SU-DHL-6 (cell line): ENCODE results near the gene DUS1L.
"Not testable (repeated sequence)": the region's sequence is repeated elsewhere in the genome, so short reads cannot be mapped to it uniquely, and the experiment has no call there.

ENCODE experiments used
- H2AFZ ChIP-seq: fragments of 200-600 bp; sonication (generic); 2 replicates; pipeline ENCODE4 v1.6.1; 2014; ENCODE audit warnings: low read depth, mild to moderate bottlenecking, moderate library complexity, mixed read lengths, antibody characterized with exemption, low read length; ENCODE audit not compliant: severe bottlenecking
- H3F3A ChIP-seq: fragments of 200-600 bp; shearing (Covaris generic); 2 replicates; pipeline ENCODE4 v1.6.0; 2016; ENCODE audit warnings: antibody characterized with exemption, mild to moderate bottlenecking; ENCODE audit not compliant: insufficient read depth
- H3K27ac ChIP-seq: fragments of 200-600 bp; sonication (generic); 2 replicates; pipeline ENCODE4 v1.5.1; 2016; ENCODE audit warnings: low read depth, mild to moderate bottlenecking, low read length, moderate library complexity, mixed read lengths
- H3K27me3 ChIP-seq: fragments of 200-600 bp; sonication (generic), shearing (Covaris generic); 2 replicates; pipeline ENCODE4 v1.6.0; 2014; ENCODE audit warnings: mild to moderate bottlenecking, low read length
- H3K36me3 ChIP-seq: fragments of 200-600 bp; sonication (generic); 2 replicates; pipeline ENCODE4 v1.6.1; 2014; ENCODE audit warnings: mild to moderate bottlenecking, low read length, mixed read lengths
- H3K4me2 ChIP-seq: fragments of 300-600, 200-600 bp; shearing (Covaris generic), sonication (generic); 2 replicates; pipeline ENCODE4 v1.6.0; 2014; ENCODE audit warnings: low read length, low read depth, mild to moderate bottlenecking; ENCODE audit not compliant: poor library complexity, severe bottlenecking
- H3K4me3 ChIP-seq: fragments of 200-600 bp; sonication (generic); 2 replicates; pipeline ENCODE4 v1.5.1; 2014; ENCODE audit warnings: antibody characterized with exemption, low read length, mild to moderate bottlenecking, mixed read lengths; ENCODE audit not compliant: insufficient read depth, poor library complexity, severe bottlenecking
- H3K79me2 ChIP-seq: fragments of 200-600 bp; sonication (generic); 2 replicates; pipeline ENCODE4 v1.6.1; 2014; ENCODE audit warnings: mild to moderate bottlenecking, low read length, moderate library complexity; ENCODE audit not compliant: insufficient read depth
- H3K9ac ChIP-seq: fragments of 200-600 bp; sonication (generic); 2 replicates; pipeline ENCODE4 v1.7.0; 2014; ENCODE audit warnings: mild to moderate bottlenecking, low read length
- H3K9me2 ChIP-seq: fragments of 200-600 bp; sonication (generic); replicated peaks from 2 replicates; pipeline ENCODE4 v1.6.1; 2014; ENCODE audit warnings: low read length; ENCODE audit not compliant: insufficient read depth
- H3K9me3 ChIP-seq: fragments of 200-600 bp; sonication (generic); 2 replicates; pipeline ENCODE4 v1.6.1; 2014; ENCODE audit warnings: low read length, mixed read lengths; ENCODE audit not compliant: insufficient read depth
- H4K20me1 ChIP-seq: fragments of 200-600 bp; sonication (generic); 2 replicates; pipeline ENCODE4 v1.6.1; 2014; ENCODE audit warnings: low read depth, mild to moderate bottlenecking, antibody characterized with exemption, low read length, moderate library complexity, mixed read lengths
- EZH2phosphoT487 ChIP-seq: fragments of 200-600 bp; sonication (generic), shearing (Covaris generic); conservative IDR thresholded peaks from 2 replicates; pipeline ENCODE4 v1.6.1; 2018; ENCODE audit warnings: mild to moderate bottlenecking, antibody characterized with exemption, low read length, moderate library complexity, mixed read lengths
- TF ChIP-seq, protein P1 (sequence below): fragments of 200-600 bp; sonication (generic); IDR thresholded peaks from one replicate; pipeline ENCODE4 v1.5.1; 2017; ENCODE audit warnings: antibody characterized with exemption, mild to moderate bottlenecking, low read length, moderate library complexity; ENCODE audit not compliant: insufficient read depth, poor library complexity, severe bottlenecking

The DUS1L gene

DNA sequence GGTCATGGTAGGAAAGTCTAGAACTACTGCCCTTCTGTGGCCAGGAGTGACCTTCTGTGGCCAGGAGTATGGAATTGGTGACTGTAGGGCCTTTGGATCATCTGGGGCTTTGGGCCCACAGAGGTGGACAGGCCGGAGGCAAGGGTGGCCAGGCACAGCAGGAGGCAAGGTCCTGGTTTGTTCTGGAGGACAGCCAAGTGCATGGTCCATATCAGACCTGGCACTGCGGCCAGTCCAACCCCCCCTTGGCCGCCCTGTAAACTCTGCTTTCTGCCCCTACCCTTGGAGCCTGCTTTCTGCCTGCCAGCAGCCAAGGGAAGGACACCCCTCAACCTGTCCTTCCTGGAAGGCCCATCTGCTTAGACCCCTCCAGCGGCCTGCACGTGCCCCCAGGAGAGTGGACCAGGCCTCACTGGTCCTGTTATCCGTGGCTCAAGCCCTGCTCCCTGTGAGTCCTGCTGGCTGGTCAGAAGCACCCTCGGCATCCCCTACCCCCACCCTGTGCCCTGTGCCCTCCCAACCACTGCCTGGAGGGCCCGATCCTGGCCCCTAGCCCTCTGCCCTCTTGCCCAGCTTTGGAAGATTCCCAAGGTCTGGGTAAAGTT lies 25.8 kb downstream of the DUS1L start:
- peaks cover 8% of the 10 kb centered on the region; the same call in 1 of the 2 replicates for H3F3A ChIP-seq
- H3K4me3 ChIP-seq, result no peak overlapping the region
- peaks cover 11% of the 10 kb centered on the region for H3K79me2 ChIP-seq
- H3K27me3 ChIP-seq, result no peaks in the 10 kb centered on the region
- H3K9me3 ChIP-seq, result no peaks in the 10 kb centered on the region
- peaks cover 4% of the 10 kb centered on the region; the same call in 1 of the 2 replicates for H4K20me1 ChIP-seq
- no peak overlapping the region for H3K9ac ChIP-seq
- no peaks in the 10 kb centered on the region for H3K9me2 ChIP-seq
- TF ChIP-seq, protein P1, sequence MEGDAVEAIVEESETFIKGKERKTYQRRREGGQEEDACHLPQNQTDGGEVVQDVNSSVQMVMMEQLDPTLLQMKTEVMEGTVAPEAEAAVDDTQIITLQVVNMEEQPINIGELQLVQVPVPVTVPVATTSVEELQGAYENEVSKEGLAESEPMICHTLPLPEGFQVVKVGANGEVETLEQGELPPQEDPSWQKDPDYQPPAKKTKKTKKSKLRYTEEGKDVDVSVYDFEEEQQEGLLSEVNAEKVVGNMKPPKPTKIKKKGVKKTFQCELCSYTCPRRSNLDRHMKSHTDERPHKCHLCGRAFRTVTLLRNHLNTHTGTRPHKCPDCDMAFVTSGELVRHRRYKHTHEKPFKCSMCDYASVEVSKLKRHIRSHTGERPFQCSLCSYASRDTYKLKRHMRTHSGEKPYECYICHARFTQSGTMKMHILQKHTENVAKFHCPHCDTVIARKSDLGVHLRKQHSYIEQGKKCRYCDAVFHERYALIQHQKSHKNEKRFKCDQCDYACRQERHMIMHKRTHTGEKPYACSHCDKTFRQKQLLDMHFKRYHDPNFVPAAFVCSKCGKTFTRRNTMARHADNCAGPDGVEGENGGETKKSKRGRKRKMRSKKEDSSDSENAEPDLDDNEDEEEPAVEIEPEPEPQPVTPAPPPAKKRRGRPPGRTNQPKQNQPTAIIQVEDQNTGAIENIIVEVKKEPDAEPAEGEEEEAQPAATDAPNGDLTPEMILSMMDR, result no peak
- TF ChIP-seq EZH2phosphoT487, result no peak
- H2AFZ ChIP-seq, result no peak overlapping the region
- H3K36me3 ChIP-seq, result no peaks in the 10 kb centered on the region
- no peak overlapping the region for H3K27ac ChIP-seq
- no peak overlapping the region for H3K4me2 ChIP-seq

DNA sequence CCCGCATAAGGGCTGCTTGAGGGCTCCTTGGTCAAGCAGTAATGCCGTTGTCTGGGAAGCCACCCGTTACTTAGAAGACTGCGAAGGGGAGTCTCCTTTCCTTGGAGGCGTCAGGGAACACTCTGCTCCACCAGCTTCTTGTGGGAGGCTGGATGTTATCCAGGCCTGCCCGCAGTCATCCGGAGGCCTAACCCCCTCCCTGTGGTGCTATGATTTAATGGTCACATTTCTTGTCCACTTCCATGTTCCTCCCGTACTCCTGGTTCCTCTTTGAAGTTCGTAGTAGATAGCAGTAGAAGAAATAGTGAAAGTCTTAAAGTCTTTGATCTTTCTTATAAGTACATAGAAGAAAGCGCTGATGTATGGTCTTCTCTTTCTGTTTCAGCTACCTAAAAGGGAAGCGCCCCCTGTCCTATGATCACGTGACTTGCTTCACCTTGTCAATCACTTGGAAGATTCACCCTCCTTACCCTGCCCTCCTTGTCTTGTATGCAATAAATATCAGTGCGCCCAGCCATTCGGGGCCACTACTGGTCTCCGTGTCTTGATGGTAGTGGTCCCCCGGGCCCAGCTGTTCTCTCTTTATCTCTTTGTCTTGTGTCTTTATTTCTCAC lies 26.7 kb downstream of the DUS1L start:
- not testable (repeated sequence) for H3K9ac ChIP-seq, H3K27me3 ChIP-seq, H3K36me3 ChIP-seq, H3K9me3 ChIP-seq, H2AFZ ChIP-seq, H3K9me2 ChIP-seq, H3K4me3 ChIP-seq, H4K20me1 ChIP-seq, H3K4me2 ChIP-seq, H3K27ac ChIP-seq, H3F3A ChIP-seq
- peaks cover 11% of the 10 kb centered on the region for H3K79me2 ChIP-seq

DNA sequence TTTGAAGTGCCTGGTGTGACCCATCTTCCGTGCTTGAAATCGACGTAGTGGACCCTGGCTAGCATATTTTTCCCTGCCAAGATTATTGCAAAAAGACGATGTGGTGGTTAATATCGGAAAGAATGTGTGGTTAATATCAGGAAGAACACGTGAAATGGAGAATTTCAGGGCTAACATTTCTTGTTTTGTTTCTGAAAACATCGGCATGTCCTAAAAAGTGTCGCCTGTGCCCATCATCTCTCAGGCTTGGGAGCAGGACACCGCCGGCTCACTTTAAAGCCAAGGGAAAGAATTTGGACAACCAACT lies 27.8 kb downstream of the DUS1L start:
- Histone ChIP-seq H3F3A (peaks cover 9% of the 10 kb centered on the region; the same call in 1 of the 2 replicates), H3K9ac (peak overlapping the region; percentile 92), H3K27ac (no peak overlapping the region), H3K4me2 (peak overlapping the region; percentile 96), H3K36me3 (no peaks in the 10 kb centered on the region), H3K9me3 (no peaks in the 10 kb centered on the region), H2AFZ (peak overlapping the region; percentile 87), H3K79me2 (peaks cover 11% of the 10 kb centered on the region), H3K4me3 (peak overlapping the region; percentile 42), H3K27me3 (no peaks in the 10 kb centered on the region), H4K20me1 (peaks cover 4% of the 10 kb centered on the region; the same call in 1 of the 2 replicates), H3K9me2 (no peaks in the 10 kb centered on the region)
- TF ChIP-seq, protein P1, result no peak
- no peak for TF ChIP-seq EZH2phosphoT487
